CD4-positive, alpha-beta T cell treated with Interleukin-17A for 4 hours (primary cell): ENCODE results near the gene PRG2.
"Not testable (repeated sequence)": the region's sequence is repeated elsewhere in the genome, so short reads cannot be mapped to it uniquely, and the experiment has no call there.

ENCODE experiments used
- DNase-seq: peaks from one replicate; pipeline ENCODE4 v3.0.0-alpha.2; 2020; ENCODE audit warnings: mixed read lengths

PRG2 gene

GRCh38 chr11:57418131-57418530 is 27.7 kb upstream of the PRG2 start:
- no peak for DNase-seq

DNA sequence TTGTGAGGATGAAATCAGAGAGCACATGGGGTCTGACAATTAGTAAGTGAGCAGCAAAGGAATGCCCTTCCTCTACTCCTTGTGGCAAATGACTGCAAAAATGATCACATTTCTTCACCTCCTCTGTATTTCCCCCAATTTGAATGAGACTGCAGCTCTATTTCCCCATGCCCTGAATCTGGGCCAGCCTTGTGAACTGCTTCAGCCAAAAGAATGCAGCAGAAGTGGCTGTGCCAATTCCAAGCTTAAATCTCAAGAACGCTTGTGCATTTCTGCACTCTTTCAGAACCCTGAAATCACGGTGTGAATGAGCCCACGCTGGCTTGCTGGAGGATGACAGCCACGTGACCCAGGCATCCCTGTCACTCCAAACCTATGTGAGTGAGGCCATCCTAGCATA is 26.6 kb upstream of the PRG2 start:
- DNase-seq = no peak

- no peak for DNase-seq
These were observed 26.0 kb upstream of the PRG2 start for GRCh38 chr11:57416436-57416835.

GRCh38 chr11:57414612-57415212 is 24.3 kb upstream of the PRG2 start:
- no peak for DNase-seq

DNA sequence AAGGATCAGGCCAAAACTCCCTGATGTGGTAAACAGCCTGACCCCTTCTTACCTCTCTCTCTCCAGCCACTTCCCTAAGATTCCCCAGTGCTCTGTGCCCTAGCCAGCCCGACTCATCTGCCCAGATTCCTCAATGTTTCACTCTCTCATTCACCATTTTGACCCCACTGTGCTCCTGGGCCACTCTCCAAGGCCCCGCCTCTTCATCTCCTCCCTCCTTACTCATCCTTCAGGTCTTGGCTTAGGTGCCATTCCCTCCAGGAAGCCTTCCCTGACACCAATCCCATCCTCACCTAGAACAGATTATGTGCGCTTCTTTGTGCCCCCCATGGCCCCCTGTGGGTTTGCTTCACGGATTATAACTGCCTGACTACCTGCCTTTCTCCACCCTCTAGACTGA is 23.2 kb upstream of the PRG2 start:
- no peak for DNase-seq

- no peak for DNase-seq
These were observed 19.8 kb upstream of the PRG2 start for GRCh38 chr11:57410287-57410686.

DNA sequence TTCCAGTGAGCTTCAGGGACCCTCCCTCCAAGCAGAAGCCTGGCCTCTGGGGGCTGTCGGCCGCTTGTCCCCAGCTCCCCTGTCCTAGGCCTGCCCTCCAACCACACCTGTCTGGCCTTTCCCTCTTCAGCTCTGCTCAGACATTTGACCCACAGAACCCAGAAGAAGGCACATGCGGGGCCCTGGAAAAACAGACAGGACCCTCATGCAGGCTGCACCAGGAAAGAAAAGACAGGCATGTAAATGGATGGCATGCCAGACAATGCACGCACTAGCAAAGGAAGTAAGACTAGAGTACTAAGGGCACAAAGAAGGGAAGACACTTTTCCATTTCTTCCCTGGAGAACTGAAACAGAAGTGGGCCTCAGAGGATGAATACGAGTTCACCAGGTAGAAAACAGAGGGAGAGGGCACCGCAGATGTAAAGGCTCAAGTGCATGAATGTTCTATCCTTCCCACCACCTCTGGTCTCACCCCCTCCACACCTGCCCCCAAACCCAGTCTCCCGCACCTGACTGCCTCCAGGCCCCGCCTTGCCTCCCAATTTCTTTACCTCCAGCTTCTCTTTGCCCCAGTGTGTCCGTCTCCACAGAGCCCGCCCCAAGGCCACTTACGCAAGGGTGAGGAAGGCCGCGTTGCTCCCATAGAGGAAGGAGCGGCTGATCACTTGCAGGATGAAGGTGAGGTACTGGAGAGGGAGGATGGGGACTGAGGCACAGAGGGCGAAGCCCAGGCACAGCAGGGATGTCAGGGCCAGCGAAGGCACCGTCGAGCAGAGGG is 19.1 kb upstream of the PRG2 start:
- no peak for DNase-seq

- no peak for DNase-seq
These were observed 18.3 kb upstream of the PRG2 start for GRCh38 chr11:57408771-57409170.

DNA sequence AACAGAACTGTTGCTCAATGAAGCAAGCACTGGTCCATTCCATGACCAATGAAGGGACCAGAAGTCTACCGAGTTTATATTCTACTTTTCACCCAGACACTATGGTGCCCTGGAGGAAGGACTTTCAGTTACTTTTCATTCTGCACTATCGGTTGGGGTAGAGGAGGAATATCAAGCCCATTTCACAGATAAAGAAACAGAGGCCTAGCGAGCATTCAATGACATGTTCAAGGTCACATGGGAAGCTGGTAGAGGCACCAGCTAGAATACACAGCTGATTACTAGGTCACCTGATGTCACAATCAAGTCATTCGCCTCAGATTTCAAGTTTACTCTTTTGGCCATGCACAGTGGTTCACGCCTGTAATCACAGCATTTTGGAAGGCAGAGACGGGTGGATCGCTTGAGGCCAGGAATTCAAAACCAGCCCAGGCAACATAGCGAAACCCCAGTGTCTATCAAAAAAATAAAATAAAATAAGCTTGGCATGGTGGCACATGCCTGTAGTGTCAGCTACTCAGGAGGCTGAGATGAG is 17.6 kb upstream of the PRG2 start:
- DNase-seq = no peak

GRCh38 chr11:57407010-57407920 is 16.8 kb upstream of the PRG2 start:
- no peak for DNase-seq

DNA sequence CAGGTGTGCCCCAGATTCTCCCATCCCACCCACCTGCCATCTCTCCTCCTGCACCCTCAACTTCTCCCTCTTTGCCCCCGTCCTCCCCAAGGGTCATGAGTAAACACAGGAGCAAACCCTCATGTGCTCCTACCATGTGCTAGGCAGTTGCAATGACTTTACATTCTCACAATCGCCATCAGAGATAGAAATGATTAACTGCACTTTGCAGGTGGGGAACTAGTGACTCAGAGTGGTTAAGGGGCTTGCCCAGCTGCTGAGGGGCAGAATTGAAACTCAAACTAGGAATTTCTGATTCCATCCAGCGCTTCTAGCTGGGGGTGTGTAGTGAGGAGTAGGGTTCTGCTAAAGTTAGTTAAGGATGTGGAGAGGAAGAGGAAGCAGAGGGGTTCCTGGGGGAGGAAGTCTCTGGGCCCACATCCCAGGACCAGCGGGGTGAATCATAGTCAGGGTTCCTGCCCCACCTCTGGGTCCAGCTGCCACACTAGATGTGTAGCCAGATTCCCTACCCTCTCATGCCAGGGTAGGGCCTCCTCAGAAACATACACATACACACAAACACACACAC is 16.0 kb upstream of the PRG2 start:
- no peak for DNase-seq

- DNase-seq = no peak
These were observed 14.9 kb upstream of the PRG2 start for GRCh38 chr11:57405271-57405860.

GRCh38 chr11:57403802-57404147 is 13.3 kb upstream of the PRG2 start:
- no peak for DNase-seq

DNA sequence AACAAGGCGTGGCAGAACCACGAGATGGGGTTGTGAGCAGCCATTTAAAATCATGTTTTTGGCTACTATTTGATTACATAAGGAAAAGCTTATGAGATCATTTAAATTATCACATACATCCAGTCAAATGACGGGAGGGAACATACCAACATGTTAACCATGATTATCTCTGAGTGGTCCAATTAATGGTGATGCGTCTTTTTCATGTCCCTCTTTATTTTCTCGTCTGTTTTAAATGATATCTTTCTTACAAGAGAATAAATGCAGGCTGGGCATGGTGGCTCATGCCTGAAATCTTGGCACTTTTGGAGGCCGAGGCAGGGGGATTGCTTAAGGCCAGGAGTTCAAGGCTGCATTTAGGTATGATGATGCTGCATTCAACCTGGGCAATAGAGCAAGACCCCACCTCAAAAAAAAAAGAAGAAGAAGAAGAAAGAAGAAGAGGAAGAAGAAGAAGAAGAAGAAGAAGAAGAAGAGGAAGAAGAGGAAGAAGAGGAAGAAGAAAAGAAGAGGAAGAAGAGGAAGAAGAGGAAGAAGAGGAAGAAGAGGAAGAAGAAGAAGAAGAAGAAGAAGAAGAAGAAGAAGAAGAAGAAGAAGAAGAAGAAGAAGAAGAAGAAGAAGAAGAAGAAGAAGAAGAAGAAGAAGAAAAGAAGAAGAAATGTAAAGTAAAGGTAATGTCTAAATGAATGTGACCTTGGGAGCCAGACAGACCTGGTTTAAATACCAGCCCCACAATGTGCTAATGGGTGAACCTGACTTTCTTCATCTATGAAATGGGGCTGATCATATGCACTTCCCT is 12.8 kb upstream of the PRG2 start:
- not testable (repeated sequence) for DNase-seq

DNA sequence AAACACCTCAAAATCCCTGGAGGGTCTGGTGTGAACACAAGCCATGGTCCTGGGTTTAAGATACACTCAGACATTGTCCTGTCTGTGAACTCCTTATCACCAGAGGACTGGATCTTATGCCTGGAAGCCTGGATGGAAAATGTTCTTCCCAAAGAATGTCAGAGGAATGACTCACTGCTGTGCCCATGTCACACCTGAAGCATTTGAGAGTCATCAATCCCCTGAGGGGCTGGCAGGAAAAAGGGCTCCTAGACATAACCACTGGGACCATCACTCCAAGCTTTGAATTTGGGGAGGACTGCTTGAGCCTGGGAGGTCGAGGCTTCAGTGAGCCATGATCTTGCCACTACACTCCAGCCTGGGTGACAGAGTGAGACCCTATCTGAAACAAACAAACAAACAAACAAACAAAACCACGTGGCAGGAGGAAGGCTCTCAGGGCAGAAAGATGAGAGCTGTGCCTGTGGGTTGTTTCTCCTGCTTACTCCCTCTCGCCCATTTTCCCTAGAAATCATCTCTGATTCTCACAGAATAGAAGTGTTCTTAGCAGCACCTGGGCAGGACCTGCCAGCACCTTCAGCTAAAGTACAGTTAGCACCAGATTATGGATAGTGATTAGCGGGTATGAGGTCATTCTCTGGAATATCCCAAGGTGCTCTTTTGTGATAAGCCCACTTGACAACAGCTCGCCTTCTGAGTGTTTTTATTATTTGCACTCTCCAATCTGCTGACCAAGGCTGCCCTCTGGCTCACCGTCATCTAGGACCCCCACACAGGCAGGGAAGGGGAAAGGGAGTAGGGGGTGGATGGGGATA is 11.9 kb upstream of the PRG2 start:
- DNase-seq = no peak

DNA sequence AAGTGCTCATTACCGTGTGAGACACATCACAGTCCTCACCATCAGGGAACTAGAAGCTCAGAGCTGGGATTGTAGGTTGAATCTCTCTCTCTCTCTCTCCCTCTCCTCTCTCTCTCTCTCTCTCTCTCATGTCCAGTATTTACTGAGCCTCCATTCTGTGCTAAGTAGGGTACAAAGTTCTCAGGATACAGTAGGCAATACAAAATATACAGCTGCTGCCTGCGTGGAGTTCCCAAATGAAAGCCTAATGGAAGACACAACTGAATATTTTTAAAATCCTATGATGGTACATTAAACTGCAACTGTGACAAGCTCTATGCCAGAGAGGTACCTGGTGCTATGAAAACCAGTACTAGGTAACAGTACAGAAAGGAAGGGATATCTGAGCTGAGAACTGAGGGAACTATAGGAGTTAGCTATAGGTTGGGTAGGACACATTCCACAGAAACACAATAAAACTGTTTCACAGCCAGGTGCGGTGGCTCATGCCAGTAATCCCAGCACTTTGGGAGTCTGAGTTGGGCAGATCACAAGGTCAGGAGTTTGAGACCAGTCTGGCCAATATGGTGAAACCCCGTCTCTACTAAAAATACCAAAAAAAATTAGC is 9.6 kb upstream of the PRG2 start:
- DNase-seq = no peak

DNA sequence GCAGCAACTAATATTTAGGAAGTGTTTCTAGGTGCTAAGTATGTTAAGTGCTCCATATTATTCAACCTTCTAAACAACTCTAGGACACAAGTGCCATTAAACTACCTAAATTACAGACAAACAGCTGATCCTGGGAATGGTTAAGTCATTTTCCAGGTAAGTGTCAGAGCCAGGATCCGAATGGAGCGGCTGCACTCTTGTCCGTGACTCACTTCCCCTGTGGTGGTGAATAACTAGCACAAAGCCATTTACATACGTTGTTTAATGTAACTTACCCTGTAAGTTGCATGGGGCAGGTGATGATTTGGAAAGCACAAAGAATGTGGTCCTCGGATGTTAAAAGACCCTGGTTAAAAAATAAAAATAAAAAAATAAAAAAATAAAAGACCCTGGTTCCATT is 8.8 kb upstream of the PRG2 start:
- no peak for DNase-seq

DNA sequence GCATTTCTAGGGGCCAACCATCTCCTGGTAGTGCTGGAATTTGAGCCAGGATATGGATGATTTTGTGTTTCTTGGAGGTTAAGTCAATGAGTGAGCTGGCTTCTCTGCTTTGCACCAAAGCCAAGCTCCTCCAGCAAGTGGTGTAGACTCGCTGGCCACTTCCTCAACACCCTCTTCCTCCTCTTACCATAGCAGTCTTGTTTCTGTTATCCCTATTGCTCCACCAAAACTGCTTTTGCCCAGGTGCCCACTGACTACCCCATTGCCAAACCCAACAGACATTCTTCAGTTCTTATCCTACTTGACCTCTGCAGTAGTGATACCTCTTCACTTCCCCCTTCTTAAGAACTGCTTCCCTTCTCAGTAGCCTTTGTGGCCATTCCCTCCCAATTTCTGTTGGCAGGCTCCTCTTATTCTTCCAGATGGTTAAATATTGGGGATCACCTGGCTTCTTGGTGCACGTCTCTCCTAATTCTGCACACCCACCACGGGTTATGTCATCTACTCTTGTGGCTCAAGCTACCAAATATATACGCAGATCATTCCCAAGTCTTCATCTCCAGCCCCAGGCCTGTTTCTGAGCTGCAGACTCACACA is 7.0 kb upstream of the PRG2 start:
- DNase-seq = no peak

DNA sequence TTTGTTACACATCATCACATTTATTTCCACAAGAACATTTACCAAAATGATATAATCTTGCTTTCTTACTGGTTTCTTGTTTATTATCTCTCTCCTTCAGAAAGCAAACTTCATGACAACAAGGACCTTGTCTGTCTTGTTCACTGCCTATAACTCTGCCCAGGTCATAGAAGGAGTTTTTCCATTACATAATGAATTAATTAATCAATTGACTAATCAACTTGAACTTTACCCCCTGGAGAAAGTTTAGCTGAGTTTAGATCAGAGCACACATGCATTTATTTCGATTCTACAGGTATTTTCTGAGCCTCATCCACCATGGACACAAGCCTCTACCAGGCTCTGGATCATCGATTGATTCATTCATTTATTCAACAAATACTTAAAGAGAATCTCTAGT is 6.3 kb upstream of the PRG2 start:
- no peak for DNase-seq
